Fibroblast of mammary gland (primary cell): ENCODE data around the gene C1QA.
"Not testable (repeated sequence)": the region's sequence is repeated elsewhere in the genome, so short reads cannot be mapped to it uniquely, and the experiment has no call there.

Experiments used
- DNase-seq: peaks from one replicate; pipeline ENCODE4 v3.0.0-alpha.2; 2010; ENCODE audit warnings: low read depth
- H3K4me3 ChIP-seq: 2 replicates; pipeline ENCODE4 v1.5.1; 2011; ENCODE audit warnings: low read depth, mild to moderate bottlenecking, low read length, moderate library complexity; ENCODE audit not compliant: control insufficient read depth
- CTCF ChIP-seq: conservative IDR thresholded peaks from 2 replicates; pipeline ENCODE4 v1.5.1; 2011; ENCODE audit warnings: low read depth, low read length, inconsistent platforms; ENCODE audit not compliant: control insufficient read depth, insufficient read depth

Gene C1QA

GRCh38 chr1:22674410-22674749, 38.0 kb downstream of the C1QA start:
- no peak for DNase-seq
- TF ChIP-seq CTCF = no peak
- no peak overlapping the region for H3K4me3 ChIP-seq

GRCh38 chr1:22676151-22676550, 39.7 kb downstream of the C1QA start:
- not testable (repeated sequence) for DNase-seq, H3K4me3 ChIP-seq

GRCh38 chr1:22676916-22677583, 40.6 kb downstream of the C1QA start:
- no peak for DNase-seq
- no peak overlapping the region for H3K4me3 ChIP-seq
- TF ChIP-seq CTCF = no peak

GRCh38 chr1:22677931-22678896, 41.8 kb downstream of the C1QA start:
- no peak for DNase-seq
- no peak for TF ChIP-seq CTCF
- H3K4me3 ChIP-seq = no peak overlapping the region

- no peak for DNase-seq
- TF ChIP-seq CTCF = no peak
- H3K4me3 ChIP-seq = no peak overlapping the region
Measured at GRCh38 chr1:22680726-22681125, 44.3 kb downstream of the C1QA start.

GRCh38 chr1:22681556-22682276, 45.3 kb downstream of the C1QA start:
- no peak for TF ChIP-seq CTCF
- no peak for DNase-seq
- no peak overlapping the region for H3K4me3 ChIP-seq

GRCh38 chr1:22683547-22683946, 47.1 kb downstream of the C1QA start:
- no peak overlapping the region for H3K4me3 ChIP-seq
- no peak for DNase-seq
- TF ChIP-seq CTCF = no peak
